ENCODE results near the gene BEND4.

- TF ChIP-seq CTCF (IDR thresholded peaks at IDR 0.05; ENCODE audit: insufficient read depth, low read length, poor library complexity, severe bottlenecking): no peak
- no peak for TF ChIP-seq EZH2phosphoT487 (conservative IDR thresholded peaks at IDR 0.05; ENCODE audit: low read length)
Measured at GRCh38 chr4:42149004-42149403, 3.5 kb downstream of the BEND4 start.
